T-helper 1 cell (primary cell): ENCODE measurements around the gene CIAPIN1.
"Not testable (repeated sequence)": the region's sequence is repeated elsewhere in the genome, so short reads cannot be mapped to it uniquely, and the experiment has no call there.

Source experiments
- DNase-seq, 5 donors: peaks; one replicate each; pipeline ENCODE4 v3.0.0-alpha.2; 2012 to 2020

CIAPIN1 gene

DNA sequence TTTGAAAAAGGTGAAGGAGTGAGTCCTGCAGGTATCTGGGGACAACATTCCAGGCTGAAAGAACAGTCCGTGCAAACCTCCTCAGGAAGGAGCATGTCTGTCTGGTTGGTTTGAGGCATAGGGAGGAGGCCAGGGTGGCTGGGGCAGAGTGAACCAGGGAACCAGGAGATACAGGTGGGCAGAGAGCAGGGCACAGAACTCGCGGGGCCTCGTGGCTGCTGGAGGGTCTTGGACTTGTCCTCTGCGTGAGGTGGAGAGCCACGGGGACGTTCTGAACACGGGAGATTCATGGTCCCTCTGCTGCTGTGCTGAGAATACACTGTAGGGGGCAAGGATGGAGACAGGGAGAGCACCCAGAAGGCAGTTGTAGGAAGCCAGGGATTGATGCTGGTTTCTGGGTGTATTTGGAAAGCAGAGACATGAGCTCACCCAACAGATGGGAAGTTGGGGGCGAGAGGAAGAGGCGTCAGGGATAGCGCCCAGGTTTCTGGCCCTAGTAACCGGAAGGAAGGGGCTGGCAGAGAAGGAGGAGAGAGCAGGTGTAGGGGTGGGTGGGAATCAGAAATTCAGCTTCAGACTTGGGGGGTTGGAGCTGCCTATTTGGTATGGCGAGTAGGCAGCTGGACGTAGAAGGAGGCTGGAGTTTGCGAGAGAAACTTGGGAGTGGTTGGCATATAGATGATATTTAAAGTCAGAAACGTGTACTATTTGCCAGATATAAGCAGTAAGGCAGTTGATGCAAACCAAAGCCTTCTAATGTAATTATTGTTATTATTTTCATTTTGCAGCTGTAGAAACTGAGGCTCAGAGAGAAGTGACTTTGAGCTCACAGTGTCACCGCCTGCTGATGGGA, 43.0 kb downstream of the CIAPIN1 start, which contains the start of gene CCL17:
CCL17 (plus strand) TSS at position 803 of the 853 bp plus-strand sequence. CDS start 9,166 bp downstream, outside the sequence.
- DNase-seq: no peak

DNA sequence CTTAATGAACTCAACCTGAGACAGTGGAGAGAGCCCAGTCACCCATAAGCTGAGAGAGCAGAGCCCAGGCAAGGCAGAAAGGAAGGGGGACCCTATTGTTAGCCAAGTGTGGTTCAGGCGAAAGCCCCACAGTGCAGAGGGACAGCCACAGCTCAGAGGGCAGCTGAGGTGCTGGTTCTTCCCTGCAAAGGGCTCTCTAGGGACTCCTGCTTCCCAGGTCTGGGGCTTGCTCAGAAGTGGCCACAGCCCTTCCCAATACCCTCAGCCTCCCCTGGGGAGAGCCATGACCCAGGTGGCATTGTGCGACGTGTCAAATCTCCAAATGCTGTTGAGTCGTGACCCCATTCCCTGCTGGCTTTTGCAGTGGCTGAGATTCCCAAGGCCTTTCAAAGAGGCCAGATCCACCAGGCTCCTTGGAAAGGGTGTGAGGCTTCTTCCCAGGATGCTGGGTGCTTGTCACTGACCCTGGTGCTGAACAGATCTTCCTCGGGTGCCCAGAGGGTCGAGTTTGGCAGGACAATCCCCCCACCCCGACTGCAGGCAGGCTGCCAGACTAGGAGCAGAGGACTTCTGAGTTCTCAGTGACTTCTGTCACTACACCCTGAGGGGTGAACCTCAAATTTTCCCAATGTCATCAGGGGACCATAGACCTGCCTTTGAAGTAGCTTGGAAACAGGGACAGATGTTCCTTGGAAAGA, 45.1 kb downstream of the CIAPIN1 start:
- DNase-seq: no peak

DNA sequence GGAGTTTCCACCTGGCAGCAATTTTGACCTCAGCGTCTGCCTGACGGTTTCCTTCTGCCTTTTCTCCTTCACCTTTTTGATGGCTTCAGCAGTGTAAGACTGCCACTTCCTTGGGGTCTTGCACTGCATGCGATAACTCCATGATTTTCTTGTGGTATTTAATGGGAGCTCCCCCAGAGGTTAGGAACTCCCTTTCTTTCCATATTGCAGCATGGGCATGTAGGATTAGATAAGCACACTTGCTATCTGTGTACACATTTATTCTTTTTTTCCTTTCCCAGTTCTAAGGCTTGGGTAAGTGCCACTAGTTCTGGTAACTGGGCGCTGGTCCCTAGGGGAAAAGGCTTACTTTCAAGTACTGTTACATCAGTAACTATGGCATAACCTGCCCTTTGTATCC, 49.7 kb downstream of the CIAPIN1 start:
- DNase-seq: not testable (repeated sequence)

DNA sequence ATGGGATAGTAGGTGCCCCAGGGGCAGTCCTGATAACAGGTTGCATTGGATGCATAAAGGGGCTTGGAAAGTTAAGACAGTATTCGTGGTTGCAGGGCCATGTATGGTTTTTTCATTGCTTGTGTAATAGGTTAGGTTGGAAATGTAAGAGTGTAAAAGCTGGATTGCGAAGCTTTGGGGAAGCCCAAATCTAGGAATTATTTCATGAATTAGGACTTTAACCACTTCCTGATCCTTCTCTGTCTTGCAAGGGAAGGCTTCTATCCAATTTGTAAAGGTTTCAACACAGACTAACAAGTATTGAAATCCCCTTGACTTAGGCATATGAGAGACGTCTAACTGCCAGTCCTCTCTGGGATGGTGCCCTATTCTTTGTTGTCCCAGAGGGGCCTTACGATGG, 50.4 kb downstream of the CIAPIN1 start:
- DNase-seq: no peak

DNA sequence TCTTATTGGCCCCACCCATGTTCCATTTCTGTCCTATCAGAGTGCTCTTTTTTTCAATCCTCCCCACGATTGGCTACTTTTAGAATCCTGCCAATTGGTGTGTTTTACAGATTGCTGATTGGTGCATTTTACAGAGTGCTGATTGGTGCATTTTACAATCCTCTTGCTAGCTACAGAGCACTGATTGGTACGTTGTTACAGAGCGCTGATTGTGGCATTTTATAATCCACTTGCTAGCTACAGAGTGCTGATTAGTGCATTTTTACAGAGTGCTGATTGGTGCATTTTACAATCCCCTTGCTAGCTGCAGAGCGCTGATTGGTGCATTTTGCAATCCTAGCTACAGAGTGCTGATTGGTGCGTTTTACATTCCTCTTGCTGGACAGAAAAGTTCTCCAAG, 52.2 kb downstream of the CIAPIN1 start:
- no peak for DNase-seq

DNA sequence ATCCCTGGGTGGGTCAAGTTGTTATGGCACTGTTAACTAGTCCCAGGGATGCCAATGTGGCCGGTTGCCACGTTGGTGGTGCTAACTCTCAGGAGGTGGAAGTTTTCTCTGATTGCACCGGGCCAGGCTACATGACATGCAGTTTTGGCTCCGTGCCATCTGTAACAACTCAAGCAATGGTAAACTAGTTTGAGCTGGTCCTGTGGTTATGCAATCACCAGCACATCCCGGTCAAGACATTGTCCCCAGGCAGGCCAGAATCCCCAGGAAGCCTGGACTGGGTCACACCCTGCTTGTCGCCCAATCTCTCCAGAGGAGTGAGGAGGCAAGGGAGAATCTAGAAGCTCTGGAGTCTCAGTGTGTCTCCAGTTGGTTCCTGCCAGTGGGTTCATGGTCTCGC, 52.7 kb downstream of the CIAPIN1 start:
- no peak for DNase-seq

DNA sequence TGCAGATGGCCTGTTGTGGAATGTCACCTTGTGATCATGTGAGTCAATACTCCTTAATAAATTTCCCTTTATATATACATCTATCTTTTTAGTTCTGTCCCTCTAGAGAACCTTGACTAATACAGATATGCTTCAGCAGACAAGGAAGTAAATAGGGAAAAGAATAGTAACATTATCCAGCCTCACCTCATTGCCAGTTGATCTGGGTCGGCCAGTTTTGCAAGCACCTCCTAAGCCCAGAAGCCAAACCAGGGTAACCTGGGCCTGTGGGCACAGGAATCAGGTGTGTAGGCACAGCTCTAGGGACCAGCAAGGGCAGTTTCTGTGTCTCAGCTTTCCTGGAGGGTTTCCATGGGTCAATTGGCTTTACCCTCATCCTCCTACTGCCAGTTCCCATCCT, 54.5 kb downstream of the CIAPIN1 start:
- no peak for DNase-seq

DNA sequence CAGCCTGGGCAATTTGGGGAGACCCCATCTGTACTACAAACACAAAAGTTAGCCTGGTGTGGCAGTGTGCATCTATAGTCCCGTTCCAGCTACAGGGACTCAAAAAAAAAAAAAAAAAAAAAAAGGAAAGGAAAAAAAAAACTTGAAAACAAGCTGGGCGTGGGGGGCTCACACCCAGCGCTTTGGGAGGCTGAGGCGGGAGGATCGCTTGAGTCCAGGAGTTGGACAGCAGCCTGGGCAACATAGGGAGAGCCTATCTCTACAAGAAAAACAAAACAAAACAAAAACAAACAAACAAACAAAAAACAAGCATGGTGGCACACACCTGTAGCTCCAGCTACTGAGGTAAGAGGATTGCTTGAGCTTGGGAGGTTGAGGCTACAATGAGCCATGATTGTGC, 55.5 kb downstream of the CIAPIN1 start:
- no peak for DNase-seq

DNA sequence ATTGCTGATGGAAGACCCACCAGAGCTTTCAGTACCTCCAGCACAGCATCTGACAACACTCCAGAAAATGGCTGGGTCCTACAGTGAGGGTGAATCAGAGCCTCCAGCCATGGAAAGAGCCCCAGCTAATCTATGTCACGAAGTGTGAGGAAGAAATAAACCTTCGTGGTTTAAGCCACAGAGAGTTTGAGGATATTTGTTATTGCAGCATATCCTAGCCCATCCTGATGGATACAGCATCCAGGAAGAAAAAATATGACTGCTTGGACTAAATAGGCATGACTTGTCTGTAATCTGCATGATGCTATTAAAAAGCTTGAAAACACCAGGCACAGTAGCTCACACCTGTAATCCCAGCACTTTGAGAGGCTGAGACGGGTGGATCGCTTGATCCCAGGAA, 55.9 kb downstream of the CIAPIN1 start:
- no peak for DNase-seq

DNA sequence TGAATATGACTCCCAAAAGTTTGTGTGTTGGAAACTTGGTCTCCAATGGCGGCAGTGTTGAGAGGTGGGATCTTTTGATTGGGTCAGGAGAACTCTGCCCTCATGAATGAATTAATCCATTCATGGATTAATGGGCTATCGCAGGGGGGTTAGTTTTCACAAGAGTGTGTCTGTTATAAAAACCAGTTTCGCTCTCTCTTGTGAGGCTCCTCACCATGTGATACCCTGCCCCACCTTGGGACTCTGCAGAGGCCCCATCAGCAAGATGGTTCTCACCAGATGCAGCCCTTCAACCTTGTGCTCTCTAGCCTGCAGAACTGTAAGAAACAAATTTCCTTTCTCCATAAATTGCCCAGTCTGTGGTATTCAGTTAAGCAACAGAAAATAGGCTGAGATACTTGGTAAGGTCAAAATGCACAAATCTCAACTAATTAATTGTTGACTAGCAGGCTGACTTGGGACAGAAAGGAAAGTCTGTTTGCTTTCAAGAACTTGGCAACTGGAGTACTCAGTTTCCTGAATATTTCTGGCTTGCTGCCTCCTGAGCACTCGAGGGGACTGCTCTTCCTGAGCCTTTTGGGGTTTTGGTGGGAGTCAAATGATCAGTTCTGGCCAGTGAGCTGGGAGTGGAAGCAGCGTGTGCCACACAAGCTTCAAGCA, 56.4 kb downstream of the CIAPIN1 start:
- no peak for DNase-seq

DNA sequence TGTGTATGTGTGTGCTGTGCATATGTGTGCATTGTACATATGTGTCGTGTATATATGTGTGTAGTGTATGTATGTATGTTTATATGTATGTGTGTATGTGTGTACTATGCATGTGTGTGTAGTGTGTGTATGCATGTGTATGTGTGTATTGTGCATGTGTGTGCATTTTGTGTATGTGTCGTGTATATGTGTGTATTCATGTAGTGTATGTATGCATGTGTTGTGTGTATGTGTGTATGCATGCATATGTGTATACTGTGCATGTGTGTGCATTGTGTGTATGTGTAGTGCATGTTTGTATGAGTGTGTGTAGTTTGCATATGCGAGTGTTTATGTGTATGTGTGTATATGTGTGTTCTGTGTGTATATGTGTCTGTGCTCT, 58.1 kb downstream of the CIAPIN1 start:
- no peak for DNase-seq

DNA sequence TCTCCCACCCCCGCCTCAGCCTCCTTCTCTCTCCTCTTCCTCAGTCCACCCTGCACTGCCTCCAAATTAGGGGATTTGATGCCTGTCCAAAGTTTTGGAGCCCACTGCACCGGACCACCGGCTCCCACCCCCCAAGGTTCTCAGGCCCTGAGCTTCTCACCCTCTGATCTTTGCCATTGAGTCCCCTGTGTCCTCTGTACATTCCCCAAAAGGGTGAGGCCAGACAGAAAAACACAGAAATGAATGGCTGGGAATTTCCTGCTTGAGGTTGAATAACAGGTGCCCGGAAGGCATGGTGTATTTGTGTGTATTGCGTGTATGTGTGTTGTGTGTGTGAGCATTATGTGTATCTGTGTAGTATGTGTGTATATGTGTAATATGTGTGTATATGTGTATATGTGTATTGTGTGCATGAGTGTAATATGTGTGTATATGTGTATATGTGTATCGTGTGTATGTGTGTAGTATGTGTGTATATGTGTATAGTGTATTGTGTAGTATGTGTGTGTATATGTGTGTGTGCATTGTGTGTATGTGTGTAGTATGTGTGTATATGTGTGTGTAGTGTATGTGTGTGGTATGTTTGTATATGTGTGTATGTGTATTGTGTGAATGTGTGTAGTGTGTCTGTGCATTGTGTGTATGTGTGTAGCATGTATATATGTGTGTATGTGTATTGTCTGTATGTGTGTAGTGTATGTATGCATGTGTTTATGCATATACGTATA, 58.7 kb downstream of the CIAPIN1 start:
- no peak for DNase-seq

DNA sequence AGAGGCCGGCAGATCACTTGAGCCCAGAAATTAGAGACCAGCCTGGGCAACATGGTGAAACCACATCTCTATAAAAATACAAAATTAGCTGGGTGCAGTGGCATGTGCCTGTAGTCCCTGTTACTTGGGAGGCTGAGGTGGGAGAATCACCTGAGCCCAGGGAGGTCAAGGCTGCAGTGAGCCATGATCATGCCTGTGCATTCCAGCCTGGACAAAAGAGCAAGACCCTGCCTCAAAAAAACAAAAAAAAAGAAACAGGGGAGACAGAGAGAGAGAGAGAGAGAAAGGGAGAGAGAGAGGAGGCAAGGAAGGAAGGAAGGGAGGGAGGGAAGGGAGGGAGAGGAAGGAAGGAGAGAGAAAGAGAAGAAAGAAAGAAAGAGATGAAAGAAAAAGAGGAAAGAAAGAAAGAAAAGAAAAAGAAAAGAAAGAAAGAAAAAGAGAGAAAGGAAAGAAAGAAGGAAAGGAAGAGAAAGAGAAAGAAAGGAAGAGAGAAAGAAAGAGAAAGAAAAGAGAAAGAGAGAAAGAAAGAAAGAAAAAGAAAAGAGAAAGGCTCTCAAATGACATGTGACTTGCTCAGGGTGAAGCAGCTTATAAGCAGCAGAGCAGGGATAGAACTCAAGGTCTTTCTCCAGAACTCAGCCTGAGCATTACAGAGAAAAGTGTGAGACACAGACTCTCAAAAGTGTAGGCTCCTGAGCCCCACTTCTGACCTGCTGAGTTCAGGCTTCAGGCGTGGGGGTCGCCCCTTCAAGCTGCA, 59.4 kb downstream of the CIAPIN1 start:
- no peak for DNase-seq

DNA sequence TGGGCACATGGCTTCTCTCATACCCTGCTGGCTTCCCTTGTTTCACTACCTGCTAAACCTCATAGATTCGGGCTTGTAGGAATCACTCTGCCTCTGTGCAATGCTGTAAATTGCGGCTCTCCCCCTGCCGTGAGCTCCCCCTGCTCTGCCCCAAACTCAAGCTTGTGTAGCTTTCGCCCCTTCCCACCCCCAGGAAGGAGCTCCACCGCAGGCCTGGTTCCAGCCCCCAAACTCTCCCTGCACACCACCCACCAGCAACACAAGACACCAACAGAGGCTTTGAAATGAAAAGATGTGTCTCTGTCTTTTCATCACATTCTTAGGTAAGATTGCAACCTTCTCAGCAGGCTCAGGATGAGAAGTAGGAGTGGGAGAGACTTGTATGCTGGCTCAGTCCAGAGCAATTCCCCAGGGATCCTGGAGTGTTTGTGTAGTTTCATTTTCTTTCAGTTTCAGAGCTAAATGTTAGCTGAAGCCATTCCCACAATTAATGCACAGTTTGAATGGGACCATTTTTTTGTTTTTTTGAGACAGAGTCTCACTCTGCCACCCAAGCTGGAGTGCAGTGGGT, 60.7 kb downstream of the CIAPIN1 start:
- DNase-seq: no peak

DNA sequence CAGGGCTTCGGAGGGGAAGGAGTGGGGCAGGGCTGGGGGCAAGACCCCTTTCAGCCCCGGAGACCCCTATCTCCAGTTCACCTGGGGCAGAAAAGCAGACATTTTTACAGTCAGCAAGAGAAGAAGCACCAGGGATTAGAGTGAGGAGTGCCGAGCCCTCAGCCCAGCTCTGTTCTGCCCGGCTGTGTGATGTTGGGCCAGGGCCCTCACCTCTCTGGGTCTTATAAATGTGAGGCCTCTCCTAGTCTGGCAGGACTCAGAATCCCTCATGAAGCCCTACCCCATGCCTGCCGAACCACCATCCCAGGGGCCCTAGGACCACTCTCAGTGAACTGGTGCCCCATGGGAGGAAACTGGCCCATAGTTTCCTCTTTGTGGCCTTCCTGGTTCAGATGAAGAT, 62.1 kb downstream of the CIAPIN1 start:
- no peak for DNase-seq

DNA sequence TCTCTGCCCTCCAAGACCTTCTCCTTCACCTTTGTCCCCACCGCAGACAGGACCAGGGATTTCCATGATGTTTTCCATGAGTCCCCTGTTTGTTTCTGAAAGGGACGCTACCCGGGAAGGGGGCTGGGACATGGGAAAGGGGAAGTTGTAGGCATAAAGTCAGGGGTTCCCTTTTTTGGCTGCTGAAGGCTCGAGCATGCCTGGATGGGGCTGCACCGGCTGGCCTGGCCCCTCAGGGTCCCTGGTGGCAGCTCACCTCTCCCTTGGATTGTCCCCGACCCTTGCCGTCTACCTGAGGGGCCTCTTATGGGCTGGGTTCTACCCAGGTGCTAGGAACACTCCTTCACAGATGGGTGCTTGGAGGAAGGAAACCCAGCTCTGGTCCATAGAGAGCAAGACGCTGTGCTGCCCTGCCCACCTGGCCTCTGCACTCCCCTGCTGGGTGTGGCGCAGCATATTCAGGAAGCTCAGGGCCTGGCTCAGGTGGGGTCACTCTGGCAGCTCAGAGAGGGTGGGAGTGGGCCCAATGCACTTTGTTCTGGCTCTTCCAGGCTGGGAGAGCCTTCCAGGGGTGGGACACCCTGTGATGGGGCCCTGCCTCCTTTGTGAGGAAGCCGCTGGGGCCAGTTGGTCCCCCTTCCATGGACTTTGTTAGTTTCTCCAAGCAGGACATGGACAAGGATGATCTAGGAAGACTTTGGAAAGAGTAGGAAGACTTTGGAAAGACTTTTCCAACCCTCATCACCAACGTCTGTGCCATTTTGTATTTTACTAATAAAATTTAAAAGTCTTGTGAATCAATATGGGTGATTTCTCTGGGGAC, 62.7 kb downstream of the CIAPIN1 start:
- no peak for DNase-seq

DNA sequence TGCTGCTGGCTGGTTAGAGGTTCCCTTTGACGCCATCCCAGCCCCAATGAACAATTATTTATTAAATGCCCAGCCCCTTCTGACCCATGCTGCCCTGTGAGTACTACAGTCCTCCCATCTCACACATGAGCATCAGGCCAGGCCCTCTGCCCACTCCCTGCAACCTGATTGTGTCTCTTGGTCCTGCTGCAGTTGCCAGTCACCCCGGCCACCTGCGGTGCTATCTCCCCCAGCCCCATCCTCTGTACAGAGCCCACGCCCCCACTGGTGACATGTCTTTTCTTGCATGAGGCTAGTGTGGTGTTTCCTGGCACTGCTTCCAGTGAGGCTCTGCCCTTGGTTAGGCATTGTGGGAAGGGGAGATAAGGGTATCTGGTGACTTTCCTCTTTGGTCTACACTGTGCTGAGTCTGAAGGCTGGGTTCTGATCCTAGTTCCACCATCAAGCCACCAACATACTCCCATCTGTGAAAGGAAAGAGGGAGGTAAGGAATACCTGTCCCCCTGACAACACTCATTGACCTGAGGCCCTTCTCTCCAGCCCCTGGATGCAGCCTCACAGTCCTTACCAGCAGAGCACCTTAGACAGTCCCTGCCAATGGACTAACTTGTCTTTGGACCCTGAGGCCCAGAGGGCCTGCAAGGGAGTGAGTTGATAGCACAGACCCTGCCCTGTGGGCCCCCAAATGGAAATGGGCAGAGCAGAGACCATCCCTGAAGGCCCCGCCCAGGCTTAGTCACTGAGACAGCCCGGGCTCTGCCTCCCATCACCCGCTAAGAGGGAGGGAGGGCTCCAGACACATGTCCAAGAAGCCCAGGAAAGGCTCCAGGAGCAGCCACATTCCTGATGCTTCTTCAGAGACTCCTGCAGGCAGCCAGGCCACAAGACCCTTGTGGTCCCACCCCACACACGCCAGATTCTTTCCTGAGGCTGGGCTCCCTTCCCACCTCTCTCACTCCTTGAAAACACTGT, 63.6 kb downstream of the CIAPIN1 start:
- DNase-seq: no peak

DNA sequence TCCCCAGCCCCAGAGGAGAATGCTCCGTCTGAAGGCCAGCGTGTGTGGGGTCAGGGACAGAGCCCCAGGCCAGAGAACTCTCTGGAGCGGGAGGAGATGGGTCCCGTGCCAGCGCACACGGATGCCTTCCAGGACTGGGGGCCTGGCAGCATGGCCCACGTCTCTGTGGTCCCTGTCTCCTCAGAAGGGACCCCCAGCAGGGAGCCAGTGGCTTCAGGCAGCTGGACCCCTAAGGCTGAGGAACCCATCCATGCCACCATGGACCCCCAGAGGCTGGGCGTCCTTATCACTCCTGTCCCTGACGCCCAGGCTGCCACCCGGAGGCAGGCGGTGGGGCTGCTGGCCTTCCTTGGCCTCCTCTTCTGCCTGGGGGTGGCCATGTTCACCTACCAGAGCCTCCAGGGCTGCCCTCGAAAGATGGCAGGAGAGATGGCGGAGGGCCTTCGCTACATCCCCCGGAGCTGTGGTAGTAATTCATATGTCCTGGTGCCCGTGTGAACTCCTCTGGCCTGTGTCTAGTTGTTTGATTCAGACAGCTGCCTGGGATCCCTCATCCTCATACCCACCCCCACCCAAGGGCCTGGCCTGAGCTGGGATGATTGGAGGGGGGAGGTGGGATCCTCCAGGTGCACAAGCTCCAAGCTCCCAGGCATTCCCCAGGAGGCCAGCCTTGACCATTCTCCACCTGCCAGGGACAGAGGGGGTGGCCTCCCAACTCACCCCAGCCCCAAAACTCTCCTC, 64.5 kb downstream of the CIAPIN1 start:
- no peak for DNase-seq
